ENCODE results near the gene AANAT.

AANAT gene

DNA sequence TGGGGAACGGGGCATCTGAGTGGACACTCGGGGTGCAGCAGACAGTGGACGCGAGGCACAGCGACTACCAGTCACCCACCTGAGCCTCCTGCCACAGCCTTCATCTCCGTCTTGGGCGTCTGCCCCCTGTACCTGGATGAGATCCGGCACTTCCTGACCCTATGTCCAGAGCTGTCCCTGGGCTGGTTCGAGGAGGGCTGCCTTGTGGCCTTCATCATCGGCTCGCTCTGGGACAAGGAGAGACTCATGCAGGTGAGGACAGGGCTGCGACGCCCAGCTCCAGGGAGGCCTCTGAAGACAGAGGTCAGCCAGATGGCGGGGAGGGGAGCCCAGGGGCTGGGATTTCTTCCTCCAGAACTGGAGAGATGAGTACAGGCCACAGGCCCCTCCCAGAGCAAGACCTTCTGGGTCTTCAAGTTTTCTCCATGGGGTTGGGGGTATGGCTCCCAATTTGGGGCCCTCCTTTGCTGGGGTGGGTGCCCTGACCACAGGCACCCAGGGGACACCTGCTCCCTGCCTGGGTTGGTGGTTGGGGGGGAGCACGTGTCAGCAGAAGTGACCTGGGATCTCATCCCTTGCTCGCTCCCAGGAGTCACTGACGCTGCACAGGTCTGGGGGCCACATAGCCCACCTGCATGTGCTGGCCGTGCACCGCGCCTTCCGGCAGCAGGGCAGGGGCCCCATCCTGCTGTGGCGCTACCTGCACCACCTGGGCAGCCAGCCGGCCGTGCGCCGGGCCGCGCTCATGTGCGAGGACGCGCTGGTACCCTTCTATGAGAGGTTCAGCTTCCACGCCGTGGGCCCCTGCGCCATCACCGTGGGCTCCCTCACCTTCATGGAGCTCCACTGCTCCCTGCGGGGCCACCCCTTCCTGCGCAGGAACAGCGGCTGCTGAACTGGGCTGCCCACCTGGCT, 1.9 kb downstream of the AANAT start:
- no peak for DNase-seq

DNA sequence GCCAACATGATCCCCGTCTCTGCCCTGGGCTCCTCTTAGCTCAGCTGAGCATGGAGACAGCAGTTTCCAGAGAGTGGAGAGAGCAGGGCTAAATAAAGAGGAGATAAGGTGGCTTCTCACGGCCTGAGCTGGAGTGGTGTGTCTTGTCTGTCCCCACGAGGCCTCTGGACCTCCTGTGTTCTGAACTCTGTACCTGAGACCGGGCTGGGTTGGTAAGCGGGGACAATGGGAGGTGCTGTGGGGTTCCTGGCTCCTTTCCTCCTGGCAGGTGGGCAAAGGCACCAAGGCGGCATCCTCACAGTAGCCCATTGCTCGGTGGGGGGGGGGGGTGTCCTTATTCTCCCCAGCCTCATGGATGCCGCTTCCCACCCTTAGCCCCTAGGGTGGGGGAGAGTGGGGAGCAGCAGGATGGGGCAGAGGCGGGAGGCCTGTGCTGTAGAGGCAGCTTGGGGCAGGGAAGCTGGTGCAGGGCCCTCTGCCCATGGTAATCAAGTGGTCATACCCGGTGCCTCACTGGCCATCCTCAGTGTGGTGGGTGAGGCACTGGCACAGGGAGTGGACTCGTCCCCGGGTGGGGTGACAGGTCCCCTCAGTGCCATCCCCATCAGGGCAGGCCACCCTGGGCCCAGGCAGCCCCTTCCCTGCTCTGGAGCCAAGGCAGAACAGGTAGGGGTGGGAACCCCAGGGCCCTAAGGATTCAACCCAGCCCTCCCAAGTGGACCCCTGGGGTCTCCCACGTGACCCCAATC, 2.8 kb downstream of the AANAT start:
- no peak for DNase-seq

DNA sequence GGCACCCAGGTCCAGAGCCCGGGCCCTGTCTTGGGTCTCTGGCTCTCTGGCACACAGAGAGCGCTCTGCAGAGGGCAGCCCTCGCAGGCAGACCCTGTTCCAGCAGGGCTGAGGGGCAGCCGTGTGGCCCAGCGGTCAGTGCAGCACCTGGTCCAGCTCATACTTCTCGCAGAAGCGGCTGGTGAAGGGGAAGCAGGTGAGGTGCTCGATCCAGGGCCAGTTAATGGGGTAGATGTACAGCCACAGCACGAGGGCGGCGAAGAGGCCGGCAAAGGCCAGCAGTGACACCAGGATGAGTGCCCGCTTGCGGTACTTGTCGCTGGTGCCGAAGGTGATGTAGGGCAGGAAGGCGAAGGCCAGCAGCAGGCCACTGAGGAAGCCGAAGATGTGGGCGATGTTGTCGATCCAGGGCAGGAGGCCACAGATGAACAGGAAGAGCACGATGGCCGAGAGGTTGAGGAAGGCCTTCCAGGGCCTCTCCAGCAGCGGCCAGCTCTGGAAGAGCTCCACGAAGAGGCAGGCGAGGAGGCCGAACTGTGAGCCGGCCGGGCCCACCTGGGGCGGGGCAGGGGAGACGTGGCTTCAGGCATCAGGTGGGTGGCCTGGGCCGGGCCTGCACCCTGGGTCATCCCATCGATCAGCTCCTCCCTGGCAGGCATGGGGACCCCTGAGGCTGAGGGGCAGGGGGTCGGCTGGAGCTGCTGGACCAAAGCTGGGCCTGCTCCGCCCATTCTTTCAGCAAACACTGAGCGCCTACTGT, 4.3 kb downstream of the AANAT start:
- no peak for DNase-seq

DNA sequence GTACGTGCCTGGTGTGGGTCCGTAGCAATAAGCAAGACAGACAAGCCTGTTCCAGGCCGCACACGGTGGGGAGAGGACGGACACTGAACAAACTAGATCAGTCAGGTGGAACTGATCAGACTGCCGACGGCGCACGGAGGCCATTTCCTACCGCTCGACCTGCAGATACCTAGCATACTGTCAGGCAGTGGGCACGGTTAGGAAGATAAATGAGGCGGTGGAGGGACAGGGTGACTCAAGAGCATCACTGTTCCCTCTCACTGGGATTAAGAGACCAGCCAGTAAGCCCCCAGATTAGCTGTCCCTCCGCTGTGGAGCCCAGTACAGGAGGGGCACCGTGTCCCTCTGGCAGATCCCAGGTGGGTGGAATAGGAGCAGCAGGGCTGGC, 4.8 kb downstream of the AANAT start:
- no peak for DNase-seq

DNA sequence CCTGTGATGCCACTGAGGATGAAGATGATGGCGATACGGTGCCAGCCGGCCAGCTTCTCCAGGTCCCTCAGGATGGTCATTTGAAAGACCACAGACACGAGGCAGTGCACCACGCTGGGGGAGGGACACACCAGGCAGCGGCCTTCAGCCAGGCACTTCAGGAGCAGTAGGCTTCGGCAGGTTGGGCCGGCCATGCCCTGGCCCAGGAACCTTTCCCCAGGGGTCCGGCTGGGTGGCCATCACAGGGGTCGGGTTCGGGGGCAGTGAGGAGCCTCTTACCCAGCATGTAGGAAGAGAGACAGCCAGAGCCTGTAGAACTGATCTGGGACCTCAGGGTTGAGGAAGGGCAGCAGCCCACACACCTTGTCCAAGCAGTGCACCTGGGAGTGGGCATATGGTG, 5.3 kb downstream of the AANAT start:
- no peak for DNase-seq

DNA sequence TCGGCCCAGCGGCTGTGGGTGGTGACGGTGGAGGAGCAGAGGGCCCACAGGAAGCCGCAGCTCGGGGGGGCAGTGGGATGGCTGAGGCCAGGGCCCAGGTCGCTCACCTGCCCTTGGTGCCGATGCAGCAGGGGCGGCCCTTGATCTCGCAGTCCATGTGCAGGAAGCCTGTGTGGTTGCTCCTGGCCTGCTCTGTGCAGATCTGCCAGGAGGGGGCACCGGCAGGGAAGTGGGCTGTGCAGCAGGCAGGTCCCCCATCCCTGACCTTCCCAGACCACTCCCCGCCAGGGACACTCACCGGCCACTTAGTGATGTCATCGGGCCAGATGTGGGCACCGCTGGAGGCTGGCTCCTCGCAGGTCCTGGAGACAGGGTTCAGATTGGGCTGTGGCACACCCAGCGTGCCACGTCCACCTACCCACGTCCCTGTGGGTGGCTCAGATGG, 6.2 kb downstream of the AANAT start:
- DNase-seq, result no peak

DNA sequence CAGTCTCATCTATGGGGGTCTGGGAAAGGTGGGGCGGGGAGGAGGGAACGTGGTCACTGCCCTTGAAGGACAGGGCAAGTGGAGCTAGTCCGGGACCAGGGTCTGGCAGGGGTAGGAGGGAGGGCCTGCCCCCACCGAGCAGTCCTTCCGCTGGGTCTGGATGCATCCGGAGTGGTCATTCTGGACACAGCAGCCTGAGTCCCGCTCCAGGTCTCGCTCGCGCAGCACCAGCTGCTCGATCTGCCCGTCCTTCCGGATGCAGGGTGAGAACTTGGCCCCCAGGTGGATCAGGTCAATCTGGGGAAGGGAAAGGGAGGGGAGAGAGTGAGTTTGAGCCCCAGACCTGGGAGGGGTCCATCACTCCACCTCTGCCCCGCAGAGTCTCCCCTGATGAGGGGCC, 6.8 kb downstream of the AANAT start:
- no peak for DNase-seq

DNA sequence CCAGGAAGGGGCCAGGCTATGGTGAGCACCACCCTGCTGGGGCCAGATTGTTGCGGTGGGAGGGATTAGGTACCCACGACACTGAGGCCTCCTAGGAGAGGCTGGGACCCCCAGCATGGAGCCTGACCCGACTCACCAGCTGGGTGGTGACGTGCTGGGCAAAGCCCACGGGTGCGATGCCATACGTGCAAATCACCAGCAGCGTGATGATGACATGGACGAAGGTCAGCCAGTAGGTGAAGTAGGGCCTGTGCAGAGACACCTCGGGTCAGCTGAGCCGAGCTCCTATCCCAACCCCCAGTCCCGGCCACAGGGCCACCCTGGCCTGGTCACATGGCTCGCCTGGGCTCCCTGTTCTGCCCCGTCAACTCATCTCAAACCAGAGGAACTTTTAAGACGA, 7.5 kb downstream of the AANAT start:
- no peak for DNase-seq

DNA sequence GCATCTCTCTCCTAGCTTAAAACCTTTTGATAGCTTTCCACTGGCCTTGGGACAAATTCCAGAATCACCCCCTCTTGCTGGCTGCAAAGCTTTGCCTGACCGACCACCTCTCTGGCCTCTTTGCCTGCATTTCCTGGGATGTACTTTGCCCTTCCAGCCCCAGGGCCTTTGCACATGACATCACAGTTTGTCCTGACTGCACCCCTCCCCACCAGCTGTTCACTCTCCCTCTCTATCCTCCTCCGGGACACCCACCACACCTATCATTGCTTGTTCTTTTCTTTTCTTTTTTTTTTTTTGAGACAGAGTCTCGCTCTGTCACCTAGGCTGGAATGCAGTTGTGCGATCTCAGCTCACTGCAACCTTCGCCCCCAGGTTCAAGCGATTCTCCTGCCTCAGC, 7.9 kb downstream of the AANAT start:
- no peak for DNase-seq

DNA sequence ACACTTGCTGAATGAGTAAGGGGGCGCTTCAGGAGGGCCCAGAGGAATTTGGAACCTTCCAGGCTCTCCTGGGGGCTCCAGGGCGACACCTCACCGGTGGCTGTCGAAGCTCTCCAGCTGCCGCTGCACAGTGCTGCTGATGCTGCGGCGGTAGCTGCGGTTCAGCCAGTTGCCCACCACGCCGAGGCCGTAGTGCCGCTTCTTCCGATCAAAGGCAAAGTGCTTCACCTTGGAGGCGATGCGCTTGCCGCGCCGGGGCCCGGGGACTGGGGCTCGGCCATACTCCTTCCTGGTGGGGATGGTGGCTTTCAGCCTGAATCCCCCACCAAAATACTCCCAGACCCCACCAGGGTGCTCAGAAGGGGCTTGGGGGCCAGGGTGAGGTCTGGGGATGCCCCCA, 9.3 kb downstream of the AANAT start:
- no peak for DNase-seq

DNA sequence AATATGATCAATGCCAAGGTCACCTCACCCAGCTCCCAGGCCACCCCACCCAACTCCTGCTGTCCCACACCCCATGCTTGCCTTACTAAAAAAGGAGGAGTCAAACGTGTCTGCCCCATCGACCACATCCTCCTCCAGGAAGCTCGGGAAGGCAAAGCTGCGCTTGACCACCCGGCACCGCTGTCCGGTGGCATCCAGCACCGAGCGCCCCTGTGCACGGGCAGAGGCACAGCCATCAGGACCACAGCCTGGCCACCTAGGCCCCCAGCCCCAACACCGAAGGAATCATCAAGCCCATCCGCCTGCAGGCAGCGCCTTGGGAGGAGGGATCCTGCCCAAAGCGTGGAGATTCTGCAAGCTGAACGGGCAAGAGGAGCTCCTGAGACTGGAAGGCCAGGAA, 10.2 kb downstream of the AANAT start:
- DNase-seq, result no peak

DNA sequence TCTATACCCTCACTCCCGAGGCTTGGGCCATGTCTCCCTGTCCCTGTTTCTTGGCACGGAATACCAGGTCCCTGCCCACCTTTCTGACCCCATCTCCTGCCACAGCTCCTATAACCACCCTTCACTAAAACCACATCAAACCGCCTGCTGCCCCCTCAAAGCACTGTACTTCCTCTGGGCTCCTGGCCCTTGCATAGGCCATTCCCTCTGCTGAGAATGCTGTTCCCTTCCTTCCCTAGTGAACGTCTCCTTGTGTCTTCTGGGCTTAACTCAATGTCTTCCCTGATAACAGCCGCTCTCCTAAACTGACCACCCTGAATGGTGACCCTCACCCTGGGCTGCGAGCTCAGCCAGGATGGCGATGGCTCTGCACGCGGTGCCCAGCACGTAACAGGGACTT, 10.7 kb downstream of the AANAT start:
- DNase-seq, result no peak

DNA sequence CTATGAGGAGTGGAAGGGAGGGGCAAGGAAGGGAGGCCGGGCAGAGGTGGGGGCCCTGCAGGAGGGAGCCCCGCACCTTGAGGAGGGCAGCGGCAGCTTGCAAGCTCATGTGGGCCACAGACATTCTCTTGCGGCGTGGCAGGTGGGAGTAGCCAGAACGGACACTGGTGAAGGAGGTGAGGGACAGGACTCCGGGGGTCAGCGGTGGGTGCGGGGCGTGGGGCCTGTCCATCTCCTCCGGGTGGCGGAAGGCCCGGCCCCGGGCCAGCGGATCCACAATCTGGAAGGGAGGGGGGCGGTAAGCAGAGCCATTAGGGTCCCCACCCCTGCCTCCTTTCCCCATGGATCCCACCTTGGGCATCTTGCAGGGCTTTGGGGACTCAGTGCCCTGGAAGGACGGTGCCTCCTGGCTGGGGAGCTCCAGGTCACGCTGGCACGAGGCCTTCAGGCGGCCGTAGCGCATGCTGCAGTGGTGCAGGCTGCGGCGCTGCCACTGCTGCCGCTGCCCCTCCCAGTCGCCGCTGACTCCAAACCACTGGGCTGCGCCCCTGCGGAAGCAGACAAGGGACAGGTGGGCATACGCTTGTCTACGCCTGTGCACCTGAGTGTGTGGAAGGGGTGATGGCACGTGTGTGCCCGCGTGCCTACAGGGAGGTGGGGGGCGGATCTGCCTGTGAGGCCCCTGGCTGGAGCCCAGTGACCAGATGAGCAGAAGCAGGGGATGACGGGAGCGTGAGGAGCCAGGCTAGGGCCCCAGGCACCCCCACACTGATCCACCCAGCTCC, 11.5 kb downstream of the AANAT start:
- DNase-seq, result no peak

DNA sequence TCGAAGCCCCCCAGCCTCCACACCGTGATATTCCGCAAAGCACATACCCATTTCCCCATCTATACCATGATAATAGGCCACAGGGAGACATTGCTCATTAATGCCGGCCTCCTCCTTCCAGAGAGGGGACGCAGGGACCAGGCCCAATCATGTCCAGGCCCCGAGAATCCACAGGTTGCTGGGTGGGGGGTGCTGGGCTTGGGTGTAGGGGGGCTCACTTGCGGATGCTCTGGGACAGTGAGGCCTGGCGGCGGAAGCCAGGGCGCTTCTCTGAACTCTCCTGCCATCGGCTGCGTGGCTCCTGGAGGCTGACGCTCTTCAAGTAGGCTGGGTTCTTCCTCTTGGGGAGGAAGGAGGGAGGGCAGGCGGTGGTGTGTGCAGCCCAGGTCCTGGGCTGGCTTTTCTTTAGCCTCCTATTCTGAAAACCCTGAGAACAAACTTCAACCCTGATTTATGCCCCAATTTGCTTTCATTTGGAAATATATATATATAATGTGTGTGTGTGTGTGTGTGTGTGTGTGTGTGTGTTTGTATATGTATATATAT, 12.2 kb downstream of the AANAT start:
- DNase-seq, result no peak

DNA sequence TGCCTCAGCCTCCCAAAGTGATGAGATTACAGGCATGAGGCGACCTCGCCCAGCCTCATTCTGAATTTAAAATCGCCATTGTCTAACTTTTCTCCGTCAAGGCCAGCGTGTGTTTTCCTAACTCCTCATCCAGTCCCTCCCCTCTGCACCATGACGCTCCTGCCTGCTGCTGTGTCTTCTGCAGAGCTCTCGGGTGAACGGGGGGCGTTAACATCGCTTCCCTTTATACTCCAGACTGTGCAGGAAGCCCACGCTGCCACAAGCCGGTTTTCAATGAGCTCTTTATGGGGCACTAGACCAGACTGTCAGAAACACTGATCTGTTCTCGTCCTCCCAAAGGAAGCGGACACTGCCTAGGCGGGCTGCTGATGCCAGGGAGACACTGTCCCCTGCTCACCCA, 13.2 kb downstream of the AANAT start:
- no peak for DNase-seq

DNA sequence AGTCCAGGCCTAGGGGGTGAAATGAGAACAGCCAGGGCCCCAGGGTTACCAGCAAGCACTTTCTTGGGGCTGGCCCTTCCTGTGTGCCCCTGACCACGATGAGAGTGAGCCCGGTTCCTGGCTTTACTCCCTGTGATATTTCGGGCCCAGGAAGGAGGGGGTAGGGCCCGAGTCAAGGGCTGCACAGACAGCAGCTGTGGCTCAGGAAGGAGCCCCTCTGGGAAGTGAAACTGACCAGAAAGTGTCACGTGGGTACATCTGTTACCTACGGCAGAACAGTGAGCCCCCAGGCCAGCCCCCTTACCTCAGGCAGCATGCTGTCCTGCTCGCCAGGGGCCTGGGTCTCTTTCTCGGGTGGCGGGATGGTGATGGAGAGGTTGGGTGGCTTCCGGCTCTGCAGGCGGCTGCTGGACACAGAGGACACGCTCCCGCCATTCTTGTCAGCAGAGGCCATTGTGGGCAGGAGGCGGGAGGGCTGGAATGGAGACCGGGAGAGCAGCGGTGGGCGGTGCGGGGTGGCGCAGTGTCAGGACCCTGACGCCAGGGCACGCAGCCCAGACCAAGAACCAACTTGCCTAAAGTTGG, 13.8 kb downstream of the AANAT start:
- DNase-seq, result no peak

DNA sequence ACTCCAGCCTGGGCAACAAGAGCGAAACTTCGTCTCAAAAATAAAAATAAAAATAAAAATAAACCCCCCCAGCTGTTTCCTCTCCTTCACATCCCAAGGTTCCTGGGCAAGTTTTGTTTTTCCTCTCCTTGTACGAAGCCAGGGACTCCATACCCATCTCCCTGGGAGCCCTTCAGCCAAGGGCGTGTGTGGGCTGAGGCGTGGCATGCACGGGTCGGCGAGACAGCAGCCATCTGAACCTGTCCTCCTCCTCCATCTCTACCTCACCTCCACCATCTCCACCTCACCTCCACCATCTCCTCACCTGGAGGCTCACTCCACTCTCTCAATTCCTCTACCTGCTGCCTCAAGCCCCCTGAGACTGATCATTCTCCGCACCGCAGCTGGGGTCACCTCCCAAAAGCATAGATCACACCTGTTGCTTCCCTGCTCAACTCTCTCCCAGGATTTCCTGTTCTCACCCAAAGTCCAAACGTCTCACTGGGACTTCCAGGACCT, 16.9 kb downstream of the AANAT start:
- DNase-seq, result no peak

DNA sequence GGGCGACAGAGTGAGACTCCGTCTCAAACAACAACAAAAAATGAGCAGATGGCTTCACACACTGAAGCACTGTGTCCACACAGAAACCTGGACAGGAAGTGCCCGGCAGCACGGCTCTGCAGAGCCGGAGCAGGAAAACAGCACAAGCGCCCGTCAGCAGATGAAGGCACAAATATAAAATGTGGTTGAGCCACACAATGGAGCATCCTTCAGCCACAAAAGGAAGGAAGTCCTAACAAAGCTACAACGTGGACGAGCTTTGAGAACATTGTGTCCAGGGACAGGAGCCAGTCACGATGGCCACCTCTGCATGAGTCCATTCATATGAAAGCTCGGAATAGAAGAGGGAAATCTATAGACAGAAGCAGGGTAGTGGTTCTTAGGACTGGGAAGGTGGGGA, 18.2 kb downstream of the AANAT start:
- DNase-seq, result no peak

DNA sequence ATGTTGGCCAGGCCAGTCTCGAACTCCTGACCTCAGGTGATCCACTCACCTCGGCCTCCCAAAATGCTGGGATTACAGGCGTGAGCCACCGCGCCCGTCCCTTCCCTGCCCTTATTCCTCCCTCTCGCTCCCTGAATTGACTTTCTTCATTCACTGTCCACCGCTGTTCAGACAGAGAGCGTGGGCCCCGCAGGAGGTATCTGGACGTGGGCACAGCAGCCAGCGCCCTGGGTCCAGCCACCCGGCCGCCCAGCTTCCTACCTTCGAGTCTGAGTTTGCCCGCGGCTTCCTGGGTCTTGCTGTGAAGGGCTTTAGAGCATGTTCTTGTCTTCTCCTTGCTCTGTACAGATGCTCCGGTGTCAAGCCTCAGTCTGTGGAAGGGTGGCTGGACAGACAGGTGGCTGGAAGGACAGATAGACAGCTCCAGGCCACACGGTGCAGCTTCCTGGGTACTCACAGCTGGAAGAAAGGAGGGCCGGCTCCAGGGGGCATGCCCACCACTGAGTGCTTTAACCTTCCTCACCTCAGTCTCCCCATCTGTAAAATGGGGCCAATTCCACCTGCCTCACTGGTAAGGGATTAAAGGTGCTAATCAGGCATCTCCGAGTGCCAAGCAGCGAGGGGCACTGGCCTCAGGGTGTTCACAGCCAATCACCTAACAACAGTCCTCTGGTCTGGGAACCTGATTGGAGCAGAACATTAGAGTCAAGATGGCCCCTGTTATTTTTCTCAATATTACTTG, 20.2 kb downstream of the AANAT start:
- no peak for DNase-seq

DNA sequence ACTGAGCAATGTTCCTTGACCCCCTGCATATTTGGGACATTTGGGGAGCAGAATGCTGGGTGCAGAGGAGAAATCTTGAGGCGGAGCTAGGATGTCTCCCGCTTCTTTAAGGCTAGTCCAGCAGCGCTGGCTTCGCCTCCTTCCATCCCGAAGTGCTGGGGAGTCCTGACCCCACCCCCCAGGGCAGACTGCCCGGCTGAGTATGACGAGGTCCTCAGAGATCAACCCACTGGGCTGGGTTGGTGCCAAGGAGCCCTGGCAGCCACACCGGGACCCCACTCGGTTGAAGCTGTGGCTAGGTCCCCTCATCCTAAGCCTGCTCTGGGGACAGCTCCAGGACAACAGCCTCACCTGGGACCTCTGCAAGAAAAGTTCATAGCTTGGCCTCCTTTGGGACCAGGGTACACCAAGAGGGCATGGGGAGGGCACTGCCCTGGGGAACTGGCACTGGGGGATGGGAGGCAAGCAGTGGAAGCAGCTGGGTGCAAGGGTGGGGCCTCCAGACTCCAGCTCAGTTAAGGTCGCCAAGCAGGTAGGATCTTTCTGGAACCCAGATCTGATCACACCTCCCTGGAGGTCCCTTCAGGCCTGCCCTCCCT, 22.8 kb downstream of the AANAT start:
- no peak for DNase-seq
